PC-9 (cell line): ENCODE results near the gene EPS15.

Experiments used
- CTCF ChIP-seq: fragments of 200-600 bp; sonication (generic); conservative IDR thresholded peaks from 2 replicates; pipeline ENCODE4 v1.6.1; 2017; ENCODE audit warnings: mixed run types, antibody characterized with exemption, mild to moderate bottlenecking, moderate library complexity
- EZH2 ChIP-seq: fragments of 200-600 bp; sonication (generic); IDR thresholded peaks from 2 replicates; pipeline ENCODE4 v1.8.0; 2017; ENCODE audit warnings: antibody characterized with exemption, low read depth

- TF ChIP-seq CTCF (no peak), EZH2 (no peak)
Measured at GRCh38 chr1:51348147-51348527, 170.9 kb downstream of the EPS15 start.
